ENCODE results near the gene ZMYND8.
A peak's percentile ranks its signal among the peaks of the same experiment; 100 is the strongest.

The ZMYND8 gene

DNA sequence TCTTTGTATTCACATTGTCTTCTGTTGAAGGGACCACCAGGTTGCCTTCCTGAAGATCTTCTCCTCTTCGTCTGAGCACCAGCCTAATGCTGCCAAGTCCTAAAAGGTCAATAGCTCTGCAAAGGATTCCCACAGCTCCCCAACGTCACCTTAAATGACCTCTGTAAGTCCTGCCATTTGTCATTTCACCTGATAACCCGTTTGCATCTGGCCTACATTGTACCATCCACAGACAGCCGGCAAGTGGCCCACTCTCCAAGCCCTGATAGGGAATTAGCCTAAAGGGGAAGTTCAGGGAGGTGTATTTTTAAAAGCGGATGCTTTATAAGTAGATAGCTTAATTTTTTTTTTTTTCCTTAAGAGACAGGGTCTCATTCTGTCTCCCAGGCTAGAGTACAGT, 127.8 kb downstream of the ZMYND8 start:
- no peak for DNase-seq (ENCODE audit: low read depth in 4 of 4, low spot score in 1 of 4)

GRCh38 chr20:47227576-47227975, 128.9 kb downstream of the ZMYND8 start:
- DNase-seq (ENCODE audit: low read depth in 4 of 4, low spot score in 1 of 4), result no peak

DNA sequence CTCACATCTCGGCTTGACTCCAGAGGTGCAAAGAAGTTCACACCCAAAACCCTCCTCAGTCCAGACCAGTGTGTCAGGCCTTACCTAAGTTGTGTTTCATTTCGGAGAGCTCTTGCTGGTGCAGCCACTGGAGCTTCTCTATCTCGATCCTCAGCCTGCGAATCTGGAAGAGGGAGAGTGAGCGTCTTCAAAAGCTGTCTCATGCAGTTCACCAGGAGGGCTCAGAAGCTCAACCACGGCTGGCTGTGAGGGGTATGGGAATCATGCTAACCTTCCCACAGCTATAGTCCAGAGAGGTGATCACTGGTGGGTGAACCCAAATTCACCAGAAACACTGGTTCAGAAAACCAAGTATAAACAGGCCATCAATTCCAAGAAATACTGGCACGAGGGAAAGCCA, 129.4 kb downstream of the ZMYND8 start:
- DNase-seq (ENCODE audit: low read depth in 4 of 4, low spot score in 1 of 4), result no peak

- DNase-seq (ENCODE audit: low read depth in 4 of 4, low spot score in 1 of 4), result no peak
Observed at GRCh38 chr20:47225458-47225857, 131.0 kb downstream of the ZMYND8 start.

DNA sequence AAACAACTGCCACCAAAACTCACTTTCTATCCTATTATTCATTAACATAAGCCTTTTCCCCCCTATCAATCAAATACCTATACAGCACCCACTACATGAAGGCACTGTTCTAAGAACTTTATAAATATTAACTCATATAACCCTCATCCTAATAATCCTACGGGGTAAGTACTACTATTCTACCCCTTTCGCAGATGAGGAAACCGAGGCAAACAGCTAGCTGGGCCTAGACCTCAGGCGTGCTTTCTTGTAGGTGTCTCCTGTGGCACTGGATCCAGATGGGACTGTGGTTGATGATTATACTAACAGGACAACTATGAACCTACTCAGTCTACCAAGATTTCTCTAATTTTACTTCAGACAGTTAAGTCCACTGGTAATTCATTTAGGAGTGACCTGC, 131.6 kb downstream of the ZMYND8 start:
- DNase-seq (ENCODE audit: low read depth in 4 of 4, low spot score in 1 of 4), result no peak

DNA sequence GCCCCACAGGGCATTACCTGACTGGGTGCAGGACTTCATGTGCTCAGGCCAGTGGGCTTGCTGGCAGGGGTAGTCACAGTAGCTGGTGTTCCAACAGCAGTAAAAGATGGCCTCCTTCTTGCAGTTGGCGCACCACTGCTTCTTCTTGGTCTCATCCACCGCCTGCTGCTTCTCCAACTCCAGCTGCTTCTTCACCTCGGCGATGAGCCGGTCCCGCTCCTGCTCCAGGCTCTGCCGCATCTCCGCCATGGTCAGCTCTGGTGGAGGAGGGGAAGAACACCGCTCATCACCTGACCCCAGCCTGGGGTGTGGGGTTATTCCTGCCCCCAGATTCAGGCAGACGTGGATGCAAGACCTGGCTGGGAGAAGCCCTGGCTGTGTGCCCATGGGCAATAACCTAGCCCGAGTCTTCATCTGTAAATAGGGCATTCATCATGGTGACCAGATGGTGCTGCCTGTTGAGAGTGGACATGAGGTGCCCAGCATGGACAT, 132.2 kb downstream of the ZMYND8 start:
- no peak for DNase-seq (ENCODE audit: low read depth in 4 of 4, low spot score in 1 of 4)

DNA sequence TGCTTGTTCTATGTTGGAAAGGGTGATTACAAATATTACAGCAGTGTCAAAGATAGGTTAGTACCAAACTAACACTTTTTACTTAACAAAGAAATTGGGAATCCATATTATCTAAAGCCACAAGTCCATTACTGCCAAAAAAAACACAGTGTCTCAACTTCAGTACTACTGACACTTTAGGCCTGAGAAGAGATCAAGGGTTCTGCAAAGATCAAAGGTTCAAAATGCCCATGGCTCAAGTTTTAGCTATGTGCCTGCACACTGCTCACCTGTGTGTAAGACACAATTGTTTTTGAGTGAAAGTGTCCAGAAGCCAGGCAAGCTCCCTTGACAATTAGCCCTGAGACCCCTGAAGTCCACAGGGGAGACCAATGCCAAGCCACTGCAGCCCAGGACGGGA, 132.6 kb downstream of the ZMYND8 start:
- DNase-seq (ENCODE audit: low read depth in 4 of 4, low spot score in 1 of 4), result no peak

- DNase-seq (ENCODE audit: low read depth in 4 of 4, low spot score in 1 of 4), result no peak
Observed at GRCh38 chr20:47222468-47223119, 133.9 kb downstream of the ZMYND8 start.

GRCh38 chr20:47221036-47221625, 135.4 kb downstream of the ZMYND8 start:
- no peak for DNase-seq (ENCODE audit: low read depth in 4 of 4, low spot score in 1 of 4)

DNA sequence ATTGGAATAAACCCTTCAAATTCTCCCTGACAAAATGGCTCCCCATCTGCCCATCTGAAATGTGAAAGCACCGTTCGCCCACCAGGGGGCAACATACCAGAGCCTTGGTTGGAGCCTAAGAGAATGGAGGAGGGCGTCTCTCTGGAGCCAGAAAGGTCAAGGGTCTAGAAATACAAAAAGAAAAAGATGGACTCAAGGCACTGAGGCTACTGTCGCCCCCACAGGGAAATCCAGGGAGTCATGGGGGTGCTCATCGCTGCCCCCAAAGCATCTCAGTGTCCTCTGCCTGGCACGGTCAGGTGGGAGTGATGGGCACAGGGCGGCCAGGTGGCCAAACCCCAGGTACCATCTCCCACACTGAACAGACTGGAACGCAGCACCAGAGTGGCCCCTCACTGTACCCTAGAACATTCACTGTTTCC, 136.3 kb downstream of the ZMYND8 start:
- DNase-seq (ENCODE audit: low read depth in 4 of 4, low spot score in 1 of 4), result peak; percentile 33 to 46 (median 40)

GRCh38 chr20:47217482-47218446, 138.7 kb downstream of the ZMYND8 start:
- DNase-seq (ENCODE audit: low read depth in 4 of 4, low spot score in 1 of 4), result no peak

GRCh38 chr20:47216819-47217410, 139.6 kb downstream of the ZMYND8 start:
- DNase-seq (ENCODE audit: low read depth in 4 of 4, low spot score in 1 of 4), result no peak

GRCh38 chr20:47215653-47216397, 140.7 kb downstream of the ZMYND8 start:
- no peak for DNase-seq (ENCODE audit: low read depth in 4 of 4, low spot score in 1 of 4)

DNA sequence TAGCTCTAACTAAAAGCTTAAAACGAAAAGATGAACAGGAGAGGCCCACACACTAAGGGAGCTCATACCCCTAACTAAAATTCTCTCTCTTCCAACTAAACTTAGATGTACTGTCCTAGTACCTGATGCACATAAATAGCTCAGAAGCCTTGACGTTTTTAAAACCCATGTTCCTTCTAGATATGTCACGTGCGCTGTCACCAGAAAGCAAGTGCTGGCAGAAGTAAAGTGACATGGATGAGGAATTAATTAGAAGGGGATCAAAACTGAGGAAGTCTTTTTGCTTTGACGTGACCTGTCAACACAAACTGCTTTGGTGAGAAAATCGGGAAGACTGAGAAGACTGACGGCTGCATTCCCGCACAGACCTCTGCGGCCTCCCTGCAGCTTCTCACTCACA, 142.5 kb downstream of the ZMYND8 start:
- no peak for DNase-seq (ENCODE audit: low read depth in 4 of 4, low spot score in 1 of 4)

GRCh38 chr20:47212606-47213207, 143.8 kb downstream of the ZMYND8 start:
- no peak for DNase-seq (ENCODE audit: low read depth in 4 of 4, low spot score in 1 of 4)

DNA sequence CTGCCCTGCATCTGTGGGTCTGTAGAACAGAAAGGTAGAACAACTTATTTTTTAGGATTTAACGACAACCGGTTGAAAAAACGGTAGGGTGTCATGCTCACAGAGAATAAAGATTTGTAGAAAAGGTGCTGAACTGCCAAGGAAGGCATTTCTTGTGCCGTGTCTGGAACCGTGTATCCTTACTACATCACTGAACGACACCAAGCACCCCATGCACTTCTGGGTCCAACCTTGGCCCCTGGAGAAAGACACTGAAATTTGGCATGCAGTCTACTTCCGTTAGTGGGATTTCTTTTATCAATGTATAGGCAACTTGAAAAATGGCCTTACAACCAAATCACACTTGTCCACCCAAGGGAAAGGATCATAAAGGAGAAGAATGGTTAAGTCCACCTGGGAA, 145.5 kb downstream of the ZMYND8 start:
- no peak for DNase-seq (ENCODE audit: low read depth in 4 of 4, low spot score in 1 of 4)

DNA sequence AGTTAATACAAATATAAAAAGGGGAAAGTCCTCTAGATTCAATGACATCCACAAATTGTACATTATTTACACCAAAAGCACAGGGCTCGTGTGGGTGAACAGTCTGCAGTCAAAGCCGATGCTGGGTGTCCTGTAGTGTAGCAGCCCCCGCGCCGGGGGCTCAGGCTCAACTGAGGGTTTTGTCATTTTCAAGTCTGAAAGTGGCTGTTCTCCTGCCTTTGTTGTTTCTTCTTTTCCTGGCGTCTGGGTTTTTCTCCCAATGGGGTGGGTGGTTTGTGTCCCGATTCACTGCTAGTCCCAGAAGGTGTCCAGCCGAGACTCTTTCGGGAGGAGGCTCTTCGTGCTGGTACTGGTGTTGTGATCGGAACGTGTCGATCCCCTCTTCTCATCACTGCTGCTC, 146.0 kb downstream of the ZMYND8 start:
- no peak for DNase-seq (ENCODE audit: low read depth in 4 of 4, low spot score in 1 of 4)

DNA sequence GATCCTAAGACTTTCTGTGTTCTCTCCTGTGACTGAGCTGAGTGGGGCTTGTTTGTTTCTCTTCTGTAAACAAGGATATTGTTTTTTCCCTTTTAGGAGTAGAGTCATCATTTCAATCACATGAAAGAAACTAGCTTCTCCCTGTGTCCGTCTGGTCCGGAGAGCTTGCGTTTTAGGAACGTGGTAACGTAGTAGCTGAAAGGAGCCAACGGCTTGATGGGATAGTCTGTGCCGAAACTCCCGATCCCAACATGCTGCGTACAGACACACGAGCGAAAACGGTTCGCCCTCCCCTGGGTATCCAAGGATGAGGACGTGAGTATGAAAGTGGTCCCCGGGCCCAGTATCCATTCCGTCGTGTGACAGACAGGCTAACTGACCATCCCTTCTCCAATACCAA, 146.5 kb downstream of the ZMYND8 start:
- no peak for DNase-seq (ENCODE audit: low read depth in 4 of 4, low spot score in 1 of 4)

GRCh38 chr20:47208534-47209174, 147.8 kb downstream of the ZMYND8 start:
- no peak for DNase-seq (ENCODE audit: low read depth in 4 of 4, low spot score in 1 of 4)

Data from stimulated activated CD4-positive, alpha-beta T cell treated with anti-CD3 and anti-CD28 coated beads, Interleukin-1b, Interleukin-23, amount 100 ng/mL, for 24 hours (primary cell).